IPS DF 6.9 (cell line): ENCODE measurements around the gene USP34.

Experiments
- DNase-seq: peaks from one replicate; pipeline ENCODE4 v3.0.0-alpha.2; 2013; ENCODE audit warnings: low read depth, low spot score
- H3K27ac ChIP-seq: one replicate; pipeline ENCODE4 v1.5.1; 2013; ENCODE audit warnings: low read length, control low read depth
- H3K27me3 ChIP-seq: 2 replicates; pipeline ENCODE4 v1.6.1; 2013; ENCODE audit warnings: mild to moderate bottlenecking, low read length; ENCODE audit not compliant: control insufficient read depth, insufficient read depth
- H3K36me3 ChIP-seq: 2 replicates; pipeline ENCODE4 v1.6.1; 2013; ENCODE audit warnings: low read length; ENCODE audit not compliant: control insufficient read depth, insufficient read depth
- H3K4me1 ChIP-seq: 2 replicates; pipeline ENCODE4 v1.6.1; 2013; ENCODE audit warnings: low read length; ENCODE audit not compliant: control insufficient read depth, insufficient read depth
- H3K4me3 ChIP-seq: 2 replicates; pipeline ENCODE4 v1.5.1; 2013; ENCODE audit warnings: mild to moderate bottlenecking, low read length
- H3K9me3 ChIP-seq: 2 replicates; pipeline ENCODE4 v1.6.1; 2013; ENCODE audit warnings: low read length, inconsistent platforms; ENCODE audit not compliant: control insufficient read depth, insufficient read depth
- WGBS: extraction: QIAGEN DNeasy Blood & Tissue Kit; methylation state at CpG from one replicate; pipeline ENCODE4 v1.1.7; 2013; ENCODE audit warnings: mixed read lengths, missing lambda C conversion rate; ENCODE audit not compliant: insufficient read length, insufficient coverage; 5-methylcytosine and 5-hydroxymethylcytosine counted together

Gene USP34

DNA sequence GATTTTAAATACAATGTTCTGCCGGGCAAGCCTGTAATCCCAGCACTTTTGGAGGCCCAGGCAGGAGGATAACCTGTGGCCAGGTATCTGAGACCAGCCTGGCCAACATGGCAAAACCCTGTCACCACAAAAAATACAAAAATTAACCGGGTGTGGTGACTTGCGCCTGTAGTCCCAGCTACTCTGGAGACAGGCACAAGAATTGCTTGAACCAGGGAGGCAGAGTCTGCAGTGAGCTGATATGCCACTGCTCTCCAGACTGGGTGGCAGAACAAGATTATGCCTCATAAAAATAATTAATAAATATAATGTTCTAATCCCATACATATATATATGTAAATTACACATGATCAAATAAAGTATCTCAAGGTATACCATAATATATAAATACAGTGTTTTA is 189.6 kb downstream of the USP34 start:
- no CpG with 5 or more reads among the region's 3 CpGs for WGBS

DNA sequence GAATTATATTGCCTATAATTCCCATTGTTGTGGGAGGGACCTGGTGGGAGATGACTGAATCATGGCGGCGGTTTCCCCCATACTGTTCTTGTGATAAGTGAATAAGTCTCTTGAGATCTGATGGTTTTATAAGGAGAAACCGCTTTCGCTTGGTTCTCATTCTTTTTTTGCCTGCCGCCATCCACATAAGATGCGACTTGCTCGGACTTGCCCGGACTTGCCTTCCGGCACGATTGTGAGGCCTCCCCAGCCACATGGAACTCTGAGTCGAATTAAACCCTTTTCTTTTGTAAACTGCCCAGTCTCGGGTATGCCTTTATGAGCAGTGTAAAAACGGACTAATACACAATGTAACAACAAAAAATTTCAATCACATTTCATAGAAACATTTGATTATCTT is 193.1 kb downstream of the USP34 start:
- Histone ChIP-seq H3K36me3 (no peaks in the 10 kb centered on the region), H3K27me3 (no peaks in the 10 kb centered on the region), H3K4me3 (no peak overlapping the region), H3K9me3 (no peaks in the 10 kb centered on the region), H3K4me1 (no peaks in the 10 kb centered on the region), H3K27ac (no peak overlapping the region)
- no CpG with 5 or more reads among the region's 13 CpGs for WGBS
- no peak for DNase-seq

More for the DNA sequence above, 189.6 kb downstream of the USP34 start:
- H3K36me3 ChIP-seq, result no peaks in the 10 kb centered on the region
- no peaks in the 10 kb centered on the region for H3K27me3 ChIP-seq
- DNase-seq, result no peak
- no peaks in the 10 kb centered on the region for H3K9me3 ChIP-seq
- no peaks in the 10 kb centered on the region for H3K4me1 ChIP-seq
- no peak overlapping the region for H3K4me3 ChIP-seq
- no peak overlapping the region for H3K27ac ChIP-seq

DNA sequence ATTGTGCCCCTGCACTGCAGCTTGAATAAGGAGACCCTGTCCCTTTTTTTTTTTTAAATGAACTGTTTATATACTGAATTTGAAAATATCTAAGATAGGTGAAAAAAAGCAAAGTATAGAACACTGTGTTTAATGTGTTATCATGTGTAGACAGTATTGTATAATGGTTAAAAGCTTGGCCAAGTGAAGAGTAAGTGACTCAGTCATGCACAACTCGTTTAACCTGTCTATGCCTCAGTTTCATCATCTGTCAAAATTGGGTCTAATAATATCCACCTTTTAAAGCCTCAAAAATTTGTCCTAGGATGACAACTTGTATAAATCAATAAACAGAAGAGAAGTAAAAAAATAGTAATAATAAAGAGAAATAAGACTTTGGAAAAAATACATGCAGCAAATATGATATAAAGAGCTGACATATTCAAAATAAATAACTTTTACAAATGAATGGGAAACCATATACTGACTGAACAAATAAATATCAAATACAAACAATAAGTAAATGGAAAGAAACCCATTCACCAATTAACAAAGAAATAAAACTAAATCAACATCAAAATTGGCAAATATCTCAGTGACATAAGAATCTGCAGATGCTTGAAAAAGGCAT is 195.2 kb downstream of the USP34 start:
- Histone ChIP-seq H3K27me3 (no peaks in the 10 kb centered on the region), H3K4me3 (no peak overlapping the region), H3K9me3 (no peaks in the 10 kb centered on the region), H3K27ac (no peak overlapping the region), H3K36me3 (no peaks in the 10 kb centered on the region), H3K4me1 (no peaks in the 10 kb centered on the region)
- whole genome bisulfite sequencing, result no CpG with 5 or more reads among the region's 1 CpG
- DNase-seq, result no peak

DNA sequence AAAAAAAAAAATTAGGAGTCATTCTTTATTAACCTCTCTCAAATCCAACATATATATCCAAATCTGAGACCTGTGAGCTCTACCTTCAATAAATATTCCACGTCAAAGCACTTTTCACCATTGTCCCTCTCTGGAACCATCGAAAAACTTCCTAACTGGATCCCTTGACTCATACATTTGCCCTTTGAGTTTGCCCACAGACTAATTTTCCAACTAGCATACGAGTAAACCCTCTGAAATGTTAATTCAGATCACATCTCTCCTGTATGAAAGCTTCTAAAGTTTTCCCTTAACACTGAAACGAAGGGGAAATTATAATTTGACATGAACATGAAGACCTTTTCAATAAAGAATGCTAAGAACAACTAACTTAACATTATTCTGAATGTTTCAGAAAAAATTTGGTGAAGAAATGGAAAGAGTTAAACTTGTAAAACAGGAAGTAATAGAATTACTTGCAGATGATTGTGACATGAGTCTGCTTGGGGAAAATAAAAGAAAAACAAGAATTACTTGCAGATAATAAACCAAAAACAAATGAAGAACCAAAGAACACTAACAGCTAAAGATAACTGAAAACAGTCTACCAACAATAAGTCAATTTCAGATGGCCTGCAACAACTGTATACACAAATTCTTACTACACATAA is 198.3 kb downstream of the USP34 start:
- H3K27ac ChIP-seq, result no peak overlapping the region
- no peak for DNase-seq
- H3K36me3 ChIP-seq, result no peaks in the 10 kb centered on the region
- H3K9me3 ChIP-seq, result no peaks in the 10 kb centered on the region
- H3K27me3 ChIP-seq, result no peaks in the 10 kb centered on the region
- H3K4me1 ChIP-seq, result no peaks in the 10 kb centered on the region
- WGBS, result 100% methylated on average over 1 of the region's 4 CpGs
- H3K4me3 ChIP-seq, result no peak overlapping the region

DNA sequence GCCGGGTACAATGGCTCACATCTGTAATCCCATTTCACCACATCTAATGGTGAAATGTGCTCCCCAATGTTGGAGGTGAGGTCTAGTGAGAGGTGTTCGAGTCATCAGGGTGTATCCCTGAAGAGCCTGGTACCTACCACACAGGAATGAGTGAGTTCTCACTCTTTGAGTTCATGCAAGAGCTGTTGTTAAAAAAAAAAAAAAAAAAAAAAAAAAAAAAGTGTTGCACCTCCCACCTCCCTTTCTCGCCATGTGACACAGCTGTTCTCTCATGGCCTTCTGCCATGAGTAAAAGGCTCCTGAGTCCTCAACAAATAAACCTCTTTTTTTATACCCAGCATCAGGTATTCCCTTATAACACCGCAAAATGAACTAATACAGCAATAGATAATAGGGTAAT is 202.6 kb downstream of the USP34 start:
- Histone ChIP-seq H3K27me3 (no peaks in the 10 kb centered on the region; the same call in 1 of the 2 replicates), H3K9me3 (no peaks in the 10 kb centered on the region), H3K27ac (no peak overlapping the region), H3K4me1 (no peaks in the 10 kb centered on the region), H3K4me3 (no peak overlapping the region), H3K36me3 (no peaks in the 10 kb centered on the region; the same call in 1 of the 2 replicates)
- no peak for DNase-seq
- WGBS, result no CpG with 5 or more reads among the region's 4 CpGs

DNA sequence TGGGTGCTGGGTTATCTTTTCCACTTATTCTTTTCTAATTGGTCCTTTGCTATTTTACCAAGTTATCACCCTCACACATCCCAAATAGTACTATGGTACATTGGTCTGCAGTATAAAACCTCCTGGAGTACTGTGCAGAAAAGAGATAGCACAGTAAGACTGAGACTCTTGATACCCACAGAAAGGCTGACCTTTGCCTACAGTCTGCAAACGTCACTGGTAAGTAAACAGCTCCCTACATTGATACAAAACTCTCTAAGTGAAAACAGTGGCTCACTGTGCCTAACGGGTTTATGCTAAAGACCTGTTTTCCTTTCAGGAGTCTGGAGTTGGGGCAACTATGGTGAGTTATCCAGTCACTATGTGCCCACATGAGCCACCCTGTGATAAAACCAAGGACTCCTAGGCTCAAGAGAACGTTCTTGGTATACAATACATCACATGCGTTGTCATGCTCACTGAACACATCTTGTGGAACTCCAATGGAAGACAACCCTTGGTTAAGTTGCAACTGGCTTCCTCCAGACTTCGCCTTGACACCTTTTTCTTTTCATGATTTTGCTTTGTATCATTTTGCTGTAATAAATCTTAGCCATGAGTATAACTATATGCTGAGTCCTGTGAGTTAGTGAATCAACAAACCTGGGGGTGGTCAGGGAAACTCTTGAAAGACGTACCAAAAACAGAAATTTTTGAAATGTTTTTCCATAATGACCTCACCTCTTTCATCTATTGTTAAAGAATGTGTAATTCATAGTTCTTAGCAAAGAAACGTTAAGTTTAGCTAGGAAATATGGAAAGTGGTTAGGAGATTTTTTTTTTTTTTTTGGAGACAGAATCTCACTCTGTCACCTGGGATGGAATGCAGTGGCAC is 204.0 kb downstream of the USP34 start:
- Histone ChIP-seq H3K27ac (no peak overlapping the region), H3K4me1 (no peaks in the 10 kb centered on the region), H3K36me3 (no peaks in the 10 kb centered on the region; the same call in 1 of the 2 replicates), H3K27me3 (no peaks in the 10 kb centered on the region; the same call in 1 of the 2 replicates), H3K4me3 (no peak overlapping the region), H3K9me3 (no peaks in the 10 kb centered on the region)
- DNase-seq, result no peak
- WGBS, result 100% methylated on average over 1 of the region's 7 CpGs

DNA sequence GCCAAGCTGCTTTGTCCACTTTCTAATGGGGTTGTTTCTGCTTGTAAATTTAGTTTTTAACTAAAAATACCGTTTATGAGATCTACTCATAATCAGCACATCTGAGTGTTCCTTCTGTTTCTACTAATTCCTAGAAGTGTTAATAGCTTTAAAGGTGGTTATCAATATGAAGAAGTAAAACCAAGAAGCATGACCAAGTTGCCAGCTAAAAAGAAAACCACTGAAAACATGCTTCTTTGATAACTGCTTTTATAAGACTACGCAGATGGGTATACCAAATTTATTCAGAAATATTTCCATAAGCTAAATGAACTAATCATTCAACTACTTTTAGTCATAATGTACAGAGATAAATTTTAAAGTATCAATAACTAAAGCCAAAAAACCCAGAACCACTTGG is 207.1 kb downstream of the USP34 start:
- DNase-seq, result no peak
- no peaks in the 10 kb centered on the region; the same call in 1 of the 2 replicates for H3K27me3 ChIP-seq
- no peaks in the 10 kb centered on the region for H3K4me1 ChIP-seq
- no peak overlapping the region for H3K4me3 ChIP-seq
- H3K27ac ChIP-seq, result no peak overlapping the region
- WGBS, result no CpG with 5 or more reads among the region's 2 CpGs
- H3K36me3 ChIP-seq, result no peaks in the 10 kb centered on the region; the same call in 1 of the 2 replicates
- no peaks in the 10 kb centered on the region for H3K9me3 ChIP-seq

DNA sequence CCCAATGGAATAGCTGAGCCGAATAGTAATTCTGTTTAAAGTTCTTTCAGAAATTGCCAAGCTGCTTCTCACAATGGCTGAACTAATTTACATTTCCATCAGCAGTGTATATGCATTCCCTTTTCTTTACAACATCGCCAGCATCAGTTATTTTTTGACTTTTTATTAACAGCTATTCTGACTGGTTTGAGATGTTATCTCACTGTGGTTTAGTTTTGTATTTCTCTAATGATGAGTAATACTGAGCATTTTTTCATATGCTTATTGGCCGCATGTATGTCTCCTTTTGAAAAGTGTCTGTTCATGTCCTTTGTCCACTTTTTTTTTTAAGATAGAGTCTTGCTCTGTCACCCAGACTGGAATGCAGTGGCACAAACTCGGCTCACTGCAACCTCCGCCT is 208.2 kb downstream of the USP34 start:
- Histone ChIP-seq H3K4me3 (no peak overlapping the region), H3K36me3 (no peaks in the 10 kb centered on the region; the same call in 1 of the 2 replicates), H3K4me1 (no peaks in the 10 kb centered on the region), H3K9me3 (no peaks in the 10 kb centered on the region), H3K27me3 (no peaks in the 10 kb centered on the region; the same call in 1 of the 2 replicates), H3K27ac (no peak overlapping the region)
- DNase-seq, result no peak
- no CpG with 5 or more reads among the region's 5 CpGs for WGBS

DNA sequence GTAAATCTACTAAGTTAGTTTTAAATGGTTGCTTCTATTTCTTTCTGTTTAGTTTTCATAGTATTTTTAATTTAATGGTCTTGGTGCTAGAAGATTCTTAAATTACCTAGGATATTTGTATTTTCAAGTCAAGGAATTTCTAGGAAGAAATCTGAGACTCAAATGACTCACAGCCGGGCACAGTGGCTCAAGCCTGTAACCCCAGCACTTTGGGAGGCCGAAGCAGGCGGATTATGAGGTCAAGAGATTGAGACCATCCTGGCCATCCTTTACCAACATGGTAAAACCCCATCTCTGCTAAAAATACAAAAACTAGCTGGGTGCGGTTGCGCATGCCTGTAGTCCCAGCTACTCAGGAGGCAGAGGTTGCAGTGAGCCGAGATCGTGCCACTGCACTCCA is 213.4 kb downstream of the USP34 start:
- no peaks in the 10 kb centered on the region for H3K27me3 ChIP-seq
- H3K36me3 ChIP-seq, result no peaks in the 10 kb centered on the region
- H3K9me3 ChIP-seq, result no peaks in the 10 kb centered on the region
- DNase-seq, result no peak
- H3K27ac ChIP-seq, result no peak overlapping the region
- WGBS, result no CpG with 5 or more reads among the region's 7 CpGs
- no peaks in the 10 kb centered on the region for H3K4me1 ChIP-seq
- no peak overlapping the region for H3K4me3 ChIP-seq

DNA sequence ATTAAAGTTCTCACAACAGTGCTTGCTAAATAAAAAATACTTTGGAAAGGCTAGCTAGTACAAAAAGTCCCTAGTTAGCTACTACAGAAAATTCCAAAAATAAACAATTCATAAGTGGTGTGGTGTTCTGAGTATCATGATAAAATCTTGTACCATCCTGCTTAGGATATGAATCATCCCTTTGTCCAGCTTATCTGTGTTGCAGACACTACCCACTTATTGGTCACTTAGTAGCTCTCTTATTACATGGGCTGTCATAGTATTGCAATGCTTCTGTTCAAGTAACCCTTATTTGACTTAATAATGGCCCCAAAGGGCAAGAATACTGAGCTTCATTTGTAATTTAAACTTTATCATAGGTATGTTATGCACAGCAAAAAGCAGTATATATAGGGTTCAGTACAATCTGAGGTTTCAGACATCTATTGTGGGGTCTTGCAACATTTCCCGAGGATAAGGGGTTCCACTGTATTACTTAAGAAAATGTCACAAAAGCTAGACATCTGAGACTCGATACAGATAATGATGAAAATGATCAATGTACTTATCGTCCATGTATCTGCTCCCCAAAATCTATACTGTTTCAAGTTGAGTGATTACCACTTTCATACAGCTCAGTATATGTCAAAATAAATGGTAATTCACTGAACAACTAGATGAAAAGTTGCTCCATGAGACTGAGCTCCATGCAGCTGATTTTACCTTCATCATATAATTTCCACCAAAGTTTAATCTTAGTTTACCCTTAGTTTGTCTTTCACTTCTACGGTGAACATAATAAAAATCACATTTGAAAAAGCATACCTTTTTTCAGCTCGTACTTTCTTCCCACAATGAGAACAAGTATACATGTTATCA is 215.1 kb downstream of the USP34 start:
- no CpG with 5 or more reads among the region's 5 CpGs for WGBS
- no peaks in the 10 kb centered on the region for H3K36me3 ChIP-seq

More for the DNA sequence above, 215.1 kb downstream of the USP34 start:
- Histone ChIP-seq H3K4me1 (no peaks in the 10 kb centered on the region), H3K27ac (no peak overlapping the region), H3K27me3 (no peaks in the 10 kb centered on the region), H3K9me3 (no peaks in the 10 kb centered on the region), H3K4me3 (no peak overlapping the region)
- no peak for DNase-seq
